Brain microvascular endothelial cell (primary cell): ENCODE results near the gene XRN1.

Experiments used
- DNase-seq: peaks from one replicate; pipeline ENCODE4 v3.0.0-alpha.2; 2020
- H3K27ac ChIP-seq: fragments of 250-450 bp; sonication (Bioruptor Pico); 2 replicates; pipeline ENCODE4 v1.5.1; 2020; ENCODE audit warnings: mild to moderate bottlenecking, moderate library complexity
- H3K27me3 ChIP-seq: fragments of 250-450 bp; sonication (Bioruptor Pico); replicated peaks from 2 replicates; pipeline ENCODE4 v1.5.1; 2020; ENCODE audit warnings: mild to moderate bottlenecking
- H3K36me3 ChIP-seq: fragments of 250-450 bp; sonication (Bioruptor Pico); replicated peaks from 2 replicates; pipeline ENCODE4 v1.5.1; 2020; ENCODE audit warnings: mild to moderate bottlenecking
- H3K4me3 ChIP-seq: 2 replicates; pipeline ENCODE4 v1.5.1; 2011; ENCODE audit warnings: low read depth, mild to moderate bottlenecking, control low read depth, low read length, moderate library complexity
- in situ Hi-C: cut with HindIII; loops from 2 replicates; pipeline ENCODE4 v1.10.0; 2017; ENCODE audit warnings: low sequenced_read_pairs, low pct_ligation_motif_present
- TF ChIP-seq, protein P1 (sequence below): IDR thresholded peaks from 2 replicates; pipeline ENCODE4 v1.5.1; 2011; ENCODE audit warnings: low read depth, mild to moderate bottlenecking, moderate library complexity, low read length, control low read depth, inconsistent platforms; ENCODE audit errors: missing control alignments

Gene XRN1

GRCh38 chr3:142481196-142481595 is 33.4 kb upstream of the XRN1 start:
- in situ Hi-C loops: no loop called here
- peaks cover 24% of the 10 kb centered on the region for H3K36me3 ChIP-seq

DNA sequence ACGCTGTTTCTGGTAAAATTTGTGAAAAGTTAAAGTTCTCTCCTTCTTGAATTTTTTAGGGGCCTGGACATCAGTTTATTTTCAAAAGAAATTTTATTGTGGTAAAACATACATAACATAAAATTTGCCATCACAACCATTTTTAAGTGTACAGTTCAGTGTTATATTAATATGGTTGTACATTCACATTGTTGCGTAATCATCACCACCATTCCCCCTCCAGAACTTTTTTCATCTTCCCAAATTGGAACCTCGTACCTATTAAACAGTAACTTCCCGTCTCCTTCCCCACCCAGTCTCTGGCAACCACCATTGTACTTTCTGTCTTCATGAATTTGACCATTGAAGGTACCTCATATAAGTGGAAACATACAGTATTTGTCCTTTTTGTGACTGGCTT is 23.0 kb upstream of the XRN1 start:
- H3K4me3 ChIP-seq: no peak overlapping the region
- H3K27ac ChIP-seq: no peak overlapping the region
- H3K36me3 ChIP-seq: no peaks in the 10 kb centered on the region
- TF ChIP-seq, protein P1, sequence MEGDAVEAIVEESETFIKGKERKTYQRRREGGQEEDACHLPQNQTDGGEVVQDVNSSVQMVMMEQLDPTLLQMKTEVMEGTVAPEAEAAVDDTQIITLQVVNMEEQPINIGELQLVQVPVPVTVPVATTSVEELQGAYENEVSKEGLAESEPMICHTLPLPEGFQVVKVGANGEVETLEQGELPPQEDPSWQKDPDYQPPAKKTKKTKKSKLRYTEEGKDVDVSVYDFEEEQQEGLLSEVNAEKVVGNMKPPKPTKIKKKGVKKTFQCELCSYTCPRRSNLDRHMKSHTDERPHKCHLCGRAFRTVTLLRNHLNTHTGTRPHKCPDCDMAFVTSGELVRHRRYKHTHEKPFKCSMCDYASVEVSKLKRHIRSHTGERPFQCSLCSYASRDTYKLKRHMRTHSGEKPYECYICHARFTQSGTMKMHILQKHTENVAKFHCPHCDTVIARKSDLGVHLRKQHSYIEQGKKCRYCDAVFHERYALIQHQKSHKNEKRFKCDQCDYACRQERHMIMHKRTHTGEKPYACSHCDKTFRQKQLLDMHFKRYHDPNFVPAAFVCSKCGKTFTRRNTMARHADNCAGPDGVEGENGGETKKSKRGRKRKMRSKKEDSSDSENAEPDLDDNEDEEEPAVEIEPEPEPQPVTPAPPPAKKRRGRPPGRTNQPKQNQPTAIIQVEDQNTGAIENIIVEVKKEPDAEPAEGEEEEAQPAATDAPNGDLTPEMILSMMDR: no peak
- H3K27me3 ChIP-seq: no peaks in the 10 kb centered on the region
- no peak for DNase-seq
- in situ Hi-C loops: no loop called here

More at GRCh38 chr3:142481196-142481595, 33.4 kb upstream of the XRN1 start:
- H3K27ac ChIP-seq: no peak overlapping the region
- no peak overlapping the region for H3K4me3 ChIP-seq
- no peaks in the 10 kb centered on the region for H3K27me3 ChIP-seq
- TF ChIP-seq, protein P1: no peak
- no peak for DNase-seq

DNA sequence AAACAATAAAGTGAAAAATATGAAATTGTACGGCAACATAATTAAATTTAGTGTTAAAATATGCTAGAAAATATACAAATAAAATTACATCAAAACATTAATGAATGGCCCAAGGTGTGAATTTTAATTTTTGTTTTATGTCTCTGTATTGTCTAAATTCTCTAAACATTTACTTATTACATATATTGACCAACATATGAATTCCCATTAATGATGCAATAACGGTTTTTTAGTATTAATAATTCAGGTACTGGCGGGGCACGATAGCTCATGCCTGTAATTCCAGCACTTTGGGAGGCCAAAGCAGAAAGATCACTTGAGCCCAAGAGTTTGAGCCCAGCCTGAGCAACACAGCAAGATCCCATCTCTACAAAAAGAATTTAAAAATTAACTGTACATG is 20.6 kb upstream of the XRN1 start:
- in situ Hi-C loops: no loop called here

DNA sequence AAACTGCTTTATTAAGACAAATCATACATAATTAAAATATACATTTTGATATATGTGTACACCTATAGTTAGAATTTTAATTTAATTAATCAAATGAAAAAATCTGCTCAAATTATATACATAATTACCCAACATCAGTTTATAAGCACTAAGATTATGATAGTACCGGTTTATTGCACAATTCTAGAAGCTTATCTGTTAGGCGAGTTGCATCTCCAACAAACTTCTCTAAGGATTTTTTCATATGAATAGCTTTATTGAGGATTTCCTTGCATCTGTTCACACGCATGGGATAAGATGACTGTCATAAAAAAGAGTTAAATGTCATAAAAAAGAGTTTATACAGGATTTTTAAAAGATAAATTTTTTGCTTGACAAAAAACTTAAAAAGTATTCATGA is 19.9 kb upstream of the XRN1 start:
- no peak overlapping the region for H3K4me3 ChIP-seq
- TF ChIP-seq, protein P1: no peak
- no peaks in the 10 kb centered on the region for H3K27me3 ChIP-seq
- no peak for DNase-seq
- no peak overlapping the region for H3K27ac ChIP-seq
- H3K36me3 ChIP-seq: no peaks in the 10 kb centered on the region
- in situ Hi-C loops: no loop called here

More for the DNA sequence above, 20.6 kb upstream of the XRN1 start:
- H3K27me3 ChIP-seq: no peaks in the 10 kb centered on the region
- H3K27ac ChIP-seq: no peak overlapping the region
- no peaks in the 10 kb centered on the region for H3K36me3 ChIP-seq
- no peak for DNase-seq
- TF ChIP-seq, protein P1: no peak
- H3K4me3 ChIP-seq: no peak overlapping the region

GRCh38 chr3:142460689-142461088 is 12.9 kb upstream of the XRN1 start:
- in situ Hi-C loops: no loop called here
- H3K36me3 ChIP-seq: peaks cover 3% of the 10 kb centered on the region
- H3K27me3 ChIP-seq: no peaks in the 10 kb centered on the region
- TF ChIP-seq, protein P1: no peak
- DNase-seq: no peak
- no peak overlapping the region for H3K4me3 ChIP-seq
- no peak overlapping the region for H3K27ac ChIP-seq

DNA sequence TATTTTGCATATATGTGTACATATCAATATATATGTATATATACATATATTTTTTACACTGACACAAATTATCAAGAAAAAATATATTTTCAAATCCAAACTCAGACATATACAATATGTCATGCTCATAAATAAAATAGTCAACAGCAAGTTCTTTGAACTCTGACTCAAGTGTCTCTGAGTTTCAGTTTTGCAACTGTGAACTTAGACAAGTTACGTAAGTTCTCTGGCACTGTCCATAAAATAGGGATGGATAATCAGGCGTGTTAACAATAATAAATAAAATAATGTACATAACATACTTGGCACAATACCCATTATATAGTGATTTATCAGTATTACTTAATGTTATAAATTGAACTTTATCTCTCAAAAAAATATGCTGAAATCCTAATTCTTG is 12.1 kb upstream of the XRN1 start:
- no peak overlapping the region for H3K27ac ChIP-seq
- TF ChIP-seq, protein P1: no peak
- in situ Hi-C loops: no loop called here
- no peak overlapping the region for H3K4me3 ChIP-seq
- no peak for DNase-seq
- H3K36me3 ChIP-seq: peaks cover 3% of the 10 kb centered on the region
- no peaks in the 10 kb centered on the region for H3K27me3 ChIP-seq
